ENCODE measurements around the gene SLC27A5. TPM values are rescaled to one million over a fixed set of nuclear protein-coding genes. Genes with fewer than 3 reads are reported as not detected.
A peak's percentile ranks its signal among the peaks of the same experiment; 100 is the strongest.

The SLC27A5 gene
- total and polyA plus RNA-seq, 2 of the 13 experiments (the other 11 are each of a cell fraction or from before 2014, with no cell fraction given), result 30.3 to 40.2 TPM

DNA sequence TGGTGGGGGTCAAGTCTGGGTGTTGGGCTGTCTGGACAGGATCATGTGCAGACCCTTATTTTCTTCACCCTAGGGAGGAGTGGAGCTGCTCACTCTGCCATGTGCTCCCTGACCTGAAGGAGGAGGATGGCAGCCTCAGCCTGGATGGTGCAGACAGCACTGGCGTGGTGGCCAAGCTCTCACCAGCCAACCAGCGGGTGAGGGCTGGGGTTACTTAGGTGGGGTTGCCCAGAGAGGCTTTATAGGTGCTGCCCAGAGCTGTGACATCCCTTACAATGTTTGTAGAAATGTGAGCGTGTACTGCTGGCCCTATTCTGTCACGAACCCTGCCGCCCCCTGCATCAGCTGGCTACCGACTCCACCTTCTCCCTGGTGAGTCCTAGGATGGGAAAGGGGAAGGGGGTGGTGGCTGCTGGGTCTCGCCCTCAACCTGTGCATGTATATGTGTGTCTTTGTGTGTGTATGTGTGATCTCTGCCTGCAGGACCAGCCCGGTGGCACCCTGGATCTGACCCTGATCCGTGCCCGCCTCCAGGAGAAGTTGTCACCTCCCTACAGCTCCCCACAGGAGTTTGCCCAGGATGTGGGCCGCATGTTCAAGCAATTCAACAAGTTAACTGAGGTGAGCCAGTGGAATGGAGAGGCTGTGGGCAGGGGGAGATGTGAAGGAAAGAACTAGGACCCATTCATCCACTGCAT, 38.0 kb upstream of the SLC27A5 start (continued):
- TF ChIP-seq HNF1B (CRISPR knock-in tag; IDR thresholded peaks at IDR 0.05) (no peak), ZNF138 (CRISPR knock-in tag; IDR thresholded peaks at IDR 0.05; ENCODE audit: low read depth) (no peak), POLR2G (IDR thresholded peaks at IDR 0.05; ENCODE audit: low read depth, low read length) (0 out of 2 replicates have a peak, but pooled peaks have one; percentile 12)

- Histone ChIP-seq H3K27ac (ENCODE audit: extremely low read length, insufficient read depth, low read length) (no peak overlapping the region), H3K9ac (ENCODE audit: insufficient read depth, low read depth, low read length) (no peak overlapping the region), H3K36me3 (replicated peaks in 1 of 2; ENCODE audit: control insufficient read depth in 1 of 2, insufficient read depth in 2 of 2, low read length in 2 of 2) (peaks cover 35 to 70% of the 10 kb centered on the region in 2 experiments), H3K9me3 (ENCODE audit: low read length) (no peaks in the 10 kb centered on the region), H3K4me2 (ENCODE audit: low read depth, low read length) (no peak overlapping the region), H3K4me1 (ENCODE audit: insufficient read depth, low read length) (peaks cover 34% of the 10 kb centered on the region), H4K20me1 (ENCODE audit: insufficient read depth, low read length) (peaks cover 49% of the 10 kb centered on the region), H3K79me2 (ENCODE audit: insufficient read depth, low read length) (peaks cover 41% of the 10 kb centered on the region), H3K4me3 (replicated peaks in 1 of 3; ENCODE audit: insufficient read depth in 1 of 3, low read depth in 2 of 3, low read length in 3 of 3) (no peak overlapping the region), H2AFZ (ENCODE audit: low read length) (no peak overlapping the region), H3K27me3 (ENCODE audit: control insufficient read depth in 1 of 2, insufficient read depth in 2 of 2, low read length in 2 of 2) (no peaks in the 10 kb centered on the region; a peak in 1 of 5 replicates)
- ChIA-PET CTCF (ENCODE audit: low intra/inter-chr PET ratio, low total read pairs) (no interaction called here), POLR2A (interaction anchor here (2.5 kb wide), 1 partner anchor 10 kb away, joined by 8 read pairs; no protein-coding TSS in a partner anchor)
- BruUV-seq (replicated peaks), result no TSS peak
- DNase-seq (ENCODE audit: low spot score), result no peak
- in situ Hi-C loops (cut with HindIII; ENCODE audit: extremely low pct_ligation_motif_present, low pct_unique_long_range_greater_than_20kb), result no loop called here
- WGBS (ENCODE audit: low lambda C conversion rate), result 90% methylated on average over 8 of the region's 20 CpGs
- no peak for FAIRE-seq
- intact Hi-C loops (cut with micrococcal nuclease; ENCODE audit: unreplicated experiment), result no loop called here
- no peak for ATAC-seq
- TF ChIP-seq RBFOX2 (IDR thresholded peaks at IDR 0.05; ENCODE audit: low read depth, low read length) (0 out of 2 replicates have a peak, but pooled peaks have one; percentile 33), AHR (CRISPR knock-in tag; IDR thresholded peaks at IDR 0.05) (no peak), SMAD1 (CRISPR knock-in tag; IDR thresholded peaks at IDR 0.05; ENCODE audit: borderline replicate concordance, low read depth) (no peak), RFXANK (CRISPR knock-in tag; IDR thresholded peaks at IDR 0.05) (no peak), POLR2G (IDR thresholded peaks at IDR 0.05; ENCODE audit: low read depth, low read length) (no peak), PAF1 (CRISPR knock-in tag; IDR thresholded peaks at IDR 0.05) (no peak), ZNF138 (CRISPR knock-in tag; IDR thresholded peaks at IDR 0.05; ENCODE audit: low read depth) (no peak), CSRNP1 (CRISPR knock-in tag; IDR thresholded peaks at IDR 0.05) (no peak), HNRNPLL (IDR thresholded peaks at IDR 0.05; ENCODE audit: low read depth, low read length, poor library complexity, severe bottlenecking) (peak; percentile 22), ZFP62 (CRISPR knock-in tag; IDR thresholded peaks at IDR 0.05) (no peak), CBFB (CRISPR knock-in tag; IDR thresholded peaks at IDR 0.05) (no peak), AGO2 (optimal IDR thresholded peaks at IDR 0.05; ENCODE audit: low read depth, low read length) (peak; percentile 51), MYNN (CRISPR knock-in tag; IDR thresholded peaks at IDR 0.05; ENCODE audit: low read depth) (no peak), POLR2A (IDR thresholded peaks at IDR 0.05; ENCODE audit: insufficient read depth in 1 of 2, low read depth in 2 of 2, low read length in 2 of 2) (peak in 1 of 2 experiments; percentile 18; a peak in 1 of 4 replicates), ZMAT3 (CRISPR knock-in tag; conservative IDR thresholded peaks at IDR 0.05) (no peak)
- TF ChIP-seq, protein P1, sequence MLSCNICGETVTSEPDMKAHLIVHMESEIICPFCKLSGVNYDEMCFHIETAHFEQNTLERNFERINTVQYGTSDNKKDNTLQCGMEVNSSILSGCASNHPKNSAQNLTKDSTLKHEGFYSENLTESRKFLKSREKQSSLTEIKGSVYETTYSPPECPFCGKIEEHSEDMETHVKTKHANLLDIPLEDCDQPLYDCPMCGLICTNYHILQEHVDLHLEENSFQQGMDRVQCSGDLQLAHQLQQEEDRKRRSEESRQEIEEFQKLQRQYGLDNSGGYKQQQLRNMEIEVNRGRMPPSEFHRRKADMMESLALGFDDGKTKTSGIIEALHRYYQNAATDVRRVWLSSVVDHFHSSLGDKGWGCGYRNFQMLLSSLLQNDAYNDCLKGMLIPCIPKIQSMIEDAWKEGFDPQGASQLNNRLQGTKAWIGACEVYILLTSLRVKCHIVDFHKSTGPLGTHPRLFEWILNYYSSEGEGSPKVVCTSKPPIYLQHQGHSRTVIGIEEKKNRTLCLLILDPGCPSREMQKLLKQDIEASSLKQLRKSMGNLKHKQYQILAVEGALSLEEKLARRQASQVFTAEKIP (CRISPR knock-in tag; IDR thresholded peaks at IDR 0.05; ENCODE audit: borderline replicate concordance), result no peak
Observed at GRCh38 chr19:58548859-58549663, 37.3 kb upstream of the SLC27A5 start.

All from HepG2 (cell line).